GM12872 (cell line): ENCODE results near the gene TRIM65.
A peak's percentile ranks its signal among the peaks of the same experiment; 100 is the strongest.

Source experiments
- CTCF ChIP-seq: IDR thresholded peaks from 3 replicates; pipeline ENCODE4 v1.5.1; 2011; ENCODE audit warnings: low read depth, mild to moderate bottlenecking, low read length, moderate library complexity; ENCODE audit not compliant: insufficient read depth

The TRIM65 gene

GRCh38 chr17:75899767-75900468 lies 3.2 kb upstream of the TRIM65 start:
- TF ChIP-seq CTCF, result no peak

GRCh38 chr17:75899353-75899752 lies 2.6 kb upstream of the TRIM65 start:
- no peak for TF ChIP-seq CTCF

GRCh38 chr17:75898791-75899190 lies 2.0 kb upstream of the TRIM65 start:
- TF ChIP-seq CTCF, result no peak

- TF ChIP-seq CTCF, result no peak
Observed at GRCh38 chr17:75898065-75898464, 1.3 kb upstream of the TRIM65 start.

- no peak for TF ChIP-seq CTCF
Observed at GRCh38 chr17:75897160-75898019, 639 bp upstream of the TRIM65 start.

GRCh38 chr17:75895370-75896155 lies 1.2 kb downstream of the TRIM65 start:
- peak; percentile 54 for TF ChIP-seq CTCF
